GM13976 (cell line): Measurements from ENCODE around the gene TDP1.

Experiments
- DNase-seq: peaks from one replicate; pipeline ENCODE4 v3.0.0; 2012; ENCODE audit warnings: low spot score
- in situ Hi-C: fragments of 300-500 bp; cut with MboI; formaldehyde crosslinking; loops from one replicate; pipeline ENCODE4 v1.12.0; 2022; ENCODE audit warnings: low sequenced_read_pairs, mixed read lengths, inconsistent platforms; ENCODE audit not compliant: unreplicated experiment
- TF ChIP-seq, protein P1 (sequence below): IDR thresholded peaks from 2 replicates; pipeline ENCODE4 v1.5.1; 2012; ENCODE audit warnings: borderline replicate concordance, mild to moderate bottlenecking; ENCODE audit not compliant: insufficient read depth; ENCODE audit errors: extremely low read depth, missing control alignments, control extremely low read depth

Gene TDP1

DNA sequence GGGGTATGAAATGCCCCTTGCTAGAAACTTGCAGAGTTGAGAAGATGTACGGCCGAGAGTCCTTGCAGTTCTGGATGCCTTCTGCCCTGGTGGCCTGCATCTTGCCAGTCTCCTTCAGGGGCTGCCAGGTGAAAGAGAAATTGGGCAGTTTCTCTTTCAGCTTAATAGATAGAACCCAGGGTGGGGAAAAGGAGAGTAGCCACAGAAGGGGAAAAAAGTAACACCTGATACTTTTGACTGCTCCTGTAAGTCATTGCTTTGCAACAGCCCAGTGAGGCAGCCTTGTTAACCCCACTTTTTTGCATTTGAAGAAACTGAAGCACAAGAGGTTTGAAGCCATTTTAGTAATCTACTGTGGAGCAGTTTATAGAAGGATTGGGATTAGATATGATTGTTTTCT is 27.6 kb downstream of the TDP1 start:
- TF ChIP-seq, protein P1, sequence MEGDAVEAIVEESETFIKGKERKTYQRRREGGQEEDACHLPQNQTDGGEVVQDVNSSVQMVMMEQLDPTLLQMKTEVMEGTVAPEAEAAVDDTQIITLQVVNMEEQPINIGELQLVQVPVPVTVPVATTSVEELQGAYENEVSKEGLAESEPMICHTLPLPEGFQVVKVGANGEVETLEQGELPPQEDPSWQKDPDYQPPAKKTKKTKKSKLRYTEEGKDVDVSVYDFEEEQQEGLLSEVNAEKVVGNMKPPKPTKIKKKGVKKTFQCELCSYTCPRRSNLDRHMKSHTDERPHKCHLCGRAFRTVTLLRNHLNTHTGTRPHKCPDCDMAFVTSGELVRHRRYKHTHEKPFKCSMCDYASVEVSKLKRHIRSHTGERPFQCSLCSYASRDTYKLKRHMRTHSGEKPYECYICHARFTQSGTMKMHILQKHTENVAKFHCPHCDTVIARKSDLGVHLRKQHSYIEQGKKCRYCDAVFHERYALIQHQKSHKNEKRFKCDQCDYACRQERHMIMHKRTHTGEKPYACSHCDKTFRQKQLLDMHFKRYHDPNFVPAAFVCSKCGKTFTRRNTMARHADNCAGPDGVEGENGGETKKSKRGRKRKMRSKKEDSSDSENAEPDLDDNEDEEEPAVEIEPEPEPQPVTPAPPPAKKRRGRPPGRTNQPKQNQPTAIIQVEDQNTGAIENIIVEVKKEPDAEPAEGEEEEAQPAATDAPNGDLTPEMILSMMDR, result no peak
- DNase-seq, result no peak
- in situ Hi-C loops, result no loop called here

GRCh38 chr14:89986462-89987160 is 30.9 kb downstream of the TDP1 start:
- TF ChIP-seq, protein P1, result no peak
- in situ Hi-C loops, result no loop called here
- DNase-seq, result no peak

GRCh38 chr14:89987161-89987475 is 31.4 kb downstream of the TDP1 start:
- DNase-seq, result no peak
- in situ Hi-C loops, result no loop called here
- TF ChIP-seq, protein P1, result no peak

DNA sequence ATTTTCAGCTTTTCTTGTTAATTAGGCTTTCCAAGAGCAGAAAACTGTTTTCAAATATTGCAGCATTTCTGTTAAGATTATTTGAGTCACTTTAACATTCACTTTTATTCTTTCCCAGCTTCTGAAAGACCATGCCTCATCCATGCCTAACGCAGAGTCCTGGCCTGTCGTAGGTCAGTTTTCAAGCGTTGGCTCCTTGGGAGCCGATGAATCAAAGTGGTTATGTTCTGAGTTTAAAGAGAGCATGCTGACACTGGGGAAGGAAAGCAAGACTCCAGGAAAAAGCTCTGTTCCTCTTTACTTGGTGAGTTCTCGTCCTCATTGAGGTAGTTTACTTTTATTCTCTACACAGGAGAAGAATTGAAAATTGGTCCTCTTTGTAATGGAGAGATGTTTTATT is 33.1 kb downstream of the TDP1 start:
- no peak for DNase-seq
- in situ Hi-C loops, result no loop called here
- TF ChIP-seq, protein P1, result no peak

GRCh38 chr14:89990218-89990617 is 34.5 kb downstream of the TDP1 start:
- TF ChIP-seq, protein P1, result no peak
- no peak for DNase-seq
- in situ Hi-C loops, result no loop called here

- DNase-seq, result no peak
- TF ChIP-seq, protein P1, result no peak
- in situ Hi-C loops, result no loop called here
These were observed 35.0 kb downstream of the TDP1 start for GRCh38 chr14:89990623-89991275.
